GM21390 (cell line): ENCODE results near the gene ZCCHC9.
"Not testable (repeated sequence)": the region's sequence is repeated elsewhere in the genome, so short reads cannot be mapped to it uniquely, and the experiment has no call there.

Experiments used
- ATAC-seq: cut with Tn5 transposase; IDR thresholded peaks from one replicate; pipeline ENCODE4 v1.9.1; 2021; ENCODE audit not compliant: unreplicated experiment

The ZCCHC9 gene

GRCh38 chr5:81303563-81303962, 2.2 kb downstream of the ZCCHC9 start:
- ATAC-seq = no peak

GRCh38 chr5:81305785-81306184, 4.4 kb downstream of the ZCCHC9 start:
- ATAC-seq = no peak

GRCh38 chr5:81308836-81309235, 7.4 kb downstream of the ZCCHC9 start:
- no peak for ATAC-seq

- ATAC-seq = no peak
These were observed 9.1 kb downstream of the ZCCHC9 start for GRCh38 chr5:81310402-81311063.

- no peak for ATAC-seq
These were observed 11.9 kb downstream of the ZCCHC9 start for GRCh38 chr5:81313278-81313677.

GRCh38 chr5:81313686-81314085, 12.3 kb downstream of the ZCCHC9 start:
- no peak for ATAC-seq

GRCh38 chr5:81314581-81314980, 13.2 kb downstream of the ZCCHC9 start:
- no peak for ATAC-seq

GRCh38 chr5:81315336-81315735, 13.9 kb downstream of the ZCCHC9 start:
- ATAC-seq = no peak

GRCh38 chr5:81315830-81316229, 14.4 kb downstream of the ZCCHC9 start:
- no peak for ATAC-seq

- ATAC-seq = no peak
These were observed 15.2 kb downstream of the ZCCHC9 start for GRCh38 chr5:81316571-81316970.

GRCh38 chr5:81317536-81317935, 16.1 kb downstream of the ZCCHC9 start:
- no peak for ATAC-seq

- ATAC-seq = no peak
These were observed 25.2 kb downstream of the ZCCHC9 start for GRCh38 chr5:81326554-81326953.

GRCh38 chr5:81334304-81335061, 33.1 kb downstream of the ZCCHC9 start:
- no peak for ATAC-seq

- no peak for ATAC-seq
These were observed 34.6 kb downstream of the ZCCHC9 start for GRCh38 chr5:81335946-81336345.

GRCh38 chr5:81336556-81336955, 35.2 kb downstream of the ZCCHC9 start:
- ATAC-seq = no peak

GRCh38 chr5:81337803-81338202, 36.4 kb downstream of the ZCCHC9 start:
- ATAC-seq = no peak

GRCh38 chr5:81338213-81338612, 36.8 kb downstream of the ZCCHC9 start:
- ATAC-seq = not testable (repeated sequence)

GRCh38 chr5:81344736-81345135, 43.3 kb downstream of the ZCCHC9 start:
- ATAC-seq = no peak

- no peak for ATAC-seq
These were observed 44.1 kb downstream of the ZCCHC9 start for GRCh38 chr5:81345411-81346003.

GRCh38 chr5:81349161-81349560, 47.8 kb downstream of the ZCCHC9 start:
- no peak for ATAC-seq

GRCh38 chr5:81350507-81350906, 49.1 kb downstream of the ZCCHC9 start:
- no peak for ATAC-seq

GRCh38 chr5:81353189-81353588, 51.8 kb downstream of the ZCCHC9 start:
- no peak for ATAC-seq
